Sigmoid colon (tissue), 7 donors: ENCODE measurements around the gene PROM2. TPM values are rescaled to one million over a fixed set of nuclear protein-coding genes. Genes with fewer than 3 reads are reported as not detected.

Source experiments
- DNase-seq: peaks from one replicate; pipeline ENCODE4 v3.0.0-alpha.2; 2019
- H3K27ac ChIP-seq, 4 donors: fragments of 200-600 bp; sonication (generic); one replicate each; pipeline ENCODE4 v1.5.1; 2016 to 2019; ENCODE audit warnings: mild to moderate bottlenecking in 1 of 4
- H3K27me3 ChIP-seq, 3 donors: fragments of 200-600 bp; sonication (generic); one replicate each; pipeline ENCODE4 v1.5.1; 2019; ENCODE audit warnings: mild to moderate bottlenecking in 1 of 3
- H3K36me3 ChIP-seq, 4 donors: fragments of 200-600 bp; sonication (generic); one replicate each; pipeline ENCODE4 v1.5.1; 2016 to 2019
- H3K4me1 ChIP-seq, 4 donors: fragments of 200-600 bp; sonication (generic); one replicate each; pipeline ENCODE4 v1.5.1; 2017 to 2019
- H3K4me3 ChIP-seq, 4 donors: fragments of 200-600 bp; sonication (generic); one replicate each; pipeline ENCODE4 v1.5.1; 2017 to 2019; ENCODE audit warnings: mild to moderate bottlenecking in 2 of 4, moderate library complexity in 1 of 4
- H3K9me3 ChIP-seq, 4 donors: fragments of 200-600 bp in 3 of 4; sonication (generic) in 3 of 4; one replicate each; pipeline versions ENCODE4 v1.5.1 to v1.6.1; 2013 to 2019
- CTCF ChIP-seq, 4 experiments: fragments of 450-650 bp in 3 of 4; fragments of 200-600 bp in 1 of 4; IDR thresholded peaks; one replicate each; pipeline ENCODE4 v1.5.1; 2016 to 2019; ENCODE audit warnings: antibody characterized with exemption in 4 of 4, mild to moderate bottlenecking in 3 of 4, moderate library complexity in 2 of 4
- EP300 ChIP-seq, 4 donors: sonication (generic); formaldehyde crosslinking; IDR thresholded peaks; one replicate each; pipeline ENCODE4 v1.6.1; 2017; ENCODE audit warnings: antibody characterized with exemption in 4 of 4
- POLR2A ChIP-seq, 2 donors: fragments of 450-650 bp; IDR thresholded peaks; one replicate each; pipeline ENCODE4 v1.6.1; 2016; ENCODE audit warnings: antibody characterized with exemption in 2 of 2, mild to moderate bottlenecking in 2 of 2, moderate library complexity in 2 of 2
- POLR2AphosphoS5 ChIP-seq, 4 donors: sonication (generic); formaldehyde crosslinking; IDR thresholded peaks; one replicate each; pipeline ENCODE4 v1.6.1; 2017; ENCODE audit warnings: antibody characterized with exemption in 4 of 4
- WGBS, 2 donors: extraction: QIAGEN DNeasy Blood & Tissue Kit; methylation state at CpG; one replicate each; pipeline ENCODE4 v1.1.7; 2013; 5-methylcytosine and 5-hydroxymethylcytosine counted together
- intact Hi-C: fragments of 100-400 bp; cut with DNase I; formaldehyde crosslinking; loops from one replicate; pipeline ENCODE4 v1.15.1; 2023
- polyA plus RNA-seq, 3 donors: library from polyadenylated mRNA; stranded (reverse); fragments of 200-250 nt; gene quantifications; one replicate each; pipeline ENCODE4 v1.2.3, GENCODE V29; 2013
- total RNA-seq, 4 donors: library from RNA; depleted of rRNA; stranded (reverse); fragments of >200 nt; gene quantifications; one replicate each; pipeline ENCODE4 v1.1.0, GENCODE V29; 2016
- donor health status: healthy with polysubstance abuse.
- donor health status: Bipolar disorder and iron deficiency.
- donor health status: healthy.

PROM2 gene
- total and polyA plus RNA-seq, 7 donors = 1.1 to 24.9 (median 2.4) TPM

DNA sequence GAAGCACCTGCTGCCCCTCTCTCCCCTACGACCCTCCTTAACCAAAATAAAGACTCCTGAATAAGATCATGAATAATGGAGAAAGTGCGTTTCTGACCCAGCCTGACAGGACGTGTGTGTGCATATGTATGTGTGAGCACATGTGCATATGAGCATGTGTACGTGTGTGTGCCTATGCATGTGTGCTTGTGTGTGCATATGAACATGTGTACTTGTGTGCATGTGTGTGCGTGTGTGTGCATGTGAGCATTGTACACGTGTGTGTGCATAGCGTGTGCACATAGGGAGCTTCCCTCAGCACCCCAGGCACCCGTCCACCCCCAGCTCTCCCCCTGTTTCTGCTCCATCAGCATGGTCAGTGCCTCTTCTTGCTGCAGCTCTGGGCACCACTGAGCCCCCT, 33.6 kb downstream of the PROM2 start:
- TF ChIP-seq EP300 (IDR thresholded peaks at IDR 0.05) (no peak), POLR2A (IDR thresholded peaks at IDR 0.05) (no peak), POLR2AphosphoS5 (IDR thresholded peaks at IDR 0.05) (no peak), CTCF (IDR thresholded peaks at IDR 0.05) (no peak)
- H3K9me3 ChIP-seq = no peaks in the 10 kb centered on the region
- H3K27ac ChIP-seq = no peak overlapping the region
- 81 to 82% methylated on average over 8 of the region's 8 CpGs for WGBS, 2 donors
- DNase-seq = no peak
- no peaks in the 10 kb centered on the region for H3K4me1 ChIP-seq
- H3K36me3 ChIP-seq = no peaks in the 10 kb centered on the region
- H3K27me3 ChIP-seq = peaks cover 0 to 8% (median 6%) of the 10 kb centered on the region in 3 donors
- H3K4me3 ChIP-seq = no peak overlapping the region
- intact Hi-C loops = no loop called here

DNA sequence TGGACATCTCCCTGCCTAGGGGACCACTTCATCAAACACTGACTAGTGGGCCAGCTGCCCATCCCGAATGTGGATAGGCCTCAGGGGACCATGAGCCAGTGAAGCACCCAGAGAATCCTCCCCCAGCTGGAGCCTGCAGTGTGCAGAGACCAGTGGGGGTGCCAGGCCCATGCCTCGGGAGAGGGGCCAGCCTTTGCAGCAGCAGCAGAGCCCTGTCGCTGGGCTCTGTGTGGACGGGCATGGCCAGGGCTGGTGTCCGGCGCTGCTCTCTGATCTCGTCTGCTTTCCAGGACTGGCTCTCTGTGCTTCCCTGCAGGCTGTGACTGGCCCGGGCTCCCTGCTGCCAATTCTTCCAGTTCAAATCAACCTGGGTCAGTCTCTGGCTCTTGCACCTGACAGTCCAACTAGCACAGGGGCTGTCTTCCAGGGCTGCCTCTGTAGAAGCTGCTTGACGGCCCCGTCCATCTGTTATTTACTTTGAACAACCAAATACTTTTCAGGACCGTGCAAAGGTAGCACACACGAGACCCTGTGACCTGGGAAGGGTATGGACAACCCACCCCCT, 34.3 kb downstream of the PROM2 start:
- Histone ChIP-seq H3K4me1 (no peaks in the 10 kb centered on the region), H3K4me3 (no peak overlapping the region), H3K27ac (no peak overlapping the region), H3K36me3 (no peaks in the 10 kb centered on the region), H3K9me3 (no peaks in the 10 kb centered on the region), H3K27me3 (peaks cover 0 to 2% (median 0%) of the 10 kb centered on the region in 3 donors)
- intact Hi-C loops = no loop called here
- DNase-seq = no peak
- 60 to 83% methylated on average over 12 of the region's 12 CpGs for WGBS, 2 donors
- TF ChIP-seq EP300 (IDR thresholded peaks at IDR 0.05) = no peak
- no peak for TF ChIP-seq CTCF (IDR thresholded peaks at IDR 0.05)
- no peak for TF ChIP-seq POLR2AphosphoS5 (IDR thresholded peaks at IDR 0.05)
- TF ChIP-seq POLR2A (IDR thresholded peaks at IDR 0.05) = no peak

- no peak overlapping the region for H3K27ac ChIP-seq
- H3K9me3 ChIP-seq = no peaks in the 10 kb centered on the region
- no peaks in the 10 kb centered on the region for H3K27me3 ChIP-seq
- intact Hi-C loops = no loop called here
- H3K4me1 ChIP-seq = no peaks in the 10 kb centered on the region
- no peak for DNase-seq
- WGBS, 2 donors = 42 to 75% methylated on average over 8 of the region's 8 CpGs
- H3K4me3 ChIP-seq = no peak overlapping the region
- H3K36me3 ChIP-seq = no peaks in the 10 kb centered on the region
- no peak for TF ChIP-seq POLR2AphosphoS5 (IDR thresholded peaks at IDR 0.05)
- no peak for TF ChIP-seq CTCF (IDR thresholded peaks at IDR 0.05)
- TF ChIP-seq EP300 (IDR thresholded peaks at IDR 0.05) = no peak
- no peak for TF ChIP-seq POLR2A (IDR thresholded peaks at IDR 0.05)
Observed at GRCh38 chr2:95309599-95309998, 35.4 kb downstream of the PROM2 start.

DNA sequence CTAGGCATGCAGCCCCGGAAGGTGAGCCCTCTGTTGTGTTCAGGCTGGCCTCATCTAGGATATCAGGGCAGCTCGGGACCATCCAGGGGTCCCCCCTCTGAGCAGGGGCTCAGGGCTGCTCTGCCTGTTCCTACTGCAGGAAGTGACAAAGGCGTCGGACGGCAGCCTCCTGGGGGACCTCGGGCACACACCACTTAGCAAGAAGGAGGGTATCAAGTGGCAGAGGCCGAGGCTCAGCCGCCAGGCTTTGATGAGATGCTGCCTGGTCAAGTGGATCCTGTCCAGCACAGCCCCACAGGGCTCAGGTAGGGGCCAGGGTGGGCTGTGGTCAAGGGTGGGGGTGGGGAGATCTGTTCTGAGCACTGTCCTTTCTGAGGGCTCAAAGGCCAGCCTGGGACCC, 36.0 kb downstream of the PROM2 start:
- TF ChIP-seq CTCF (IDR thresholded peaks at IDR 0.05) (no peak), POLR2AphosphoS5 (IDR thresholded peaks at IDR 0.05) (no peak), POLR2A (IDR thresholded peaks at IDR 0.05) (no peak), EP300 (IDR thresholded peaks at IDR 0.05) (no peak)
- Histone ChIP-seq H3K36me3 (no peaks in the 10 kb centered on the region), H3K27ac (no peak overlapping the region), H3K4me3 (no peak overlapping the region), H3K4me1 (no peaks in the 10 kb centered on the region), H3K9me3 (no peaks in the 10 kb centered on the region), H3K27me3 (no peaks in the 10 kb centered on the region)
- intact Hi-C loops = loop anchor here (10.0 kb wide), 1 partner anchor 95 kb away; no protein-coding TSS in a partner anchor
- DNase-seq = no peak
- 59 to 78% methylated on average over 8 of the region's 8 CpGs for WGBS, 2 donors

DNA sequence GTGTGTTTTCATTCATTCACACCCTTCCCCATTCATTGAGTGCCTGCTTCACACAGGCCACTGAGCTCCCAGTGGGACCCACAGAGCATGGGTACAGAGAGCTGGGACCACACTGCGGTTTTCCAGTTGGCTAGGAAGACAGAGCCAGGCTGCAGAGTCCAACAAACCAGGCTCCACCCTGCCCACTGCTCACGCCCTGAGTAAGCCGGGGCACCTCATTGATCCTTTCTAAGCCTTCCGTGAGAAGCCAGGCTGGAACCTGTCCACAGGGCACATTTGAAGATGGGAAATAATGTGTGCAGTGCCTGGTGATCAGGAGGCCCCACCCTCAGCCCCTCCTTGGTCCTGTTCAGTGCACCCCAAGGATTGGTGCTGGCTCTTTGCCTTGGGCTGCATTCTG, 36.4 kb downstream of the PROM2 start:
- Histone ChIP-seq H3K27me3 (no peaks in the 10 kb centered on the region), H3K9me3 (no peaks in the 10 kb centered on the region), H3K4me3 (no peak overlapping the region), H3K27ac (no peak overlapping the region), H3K4me1 (no peaks in the 10 kb centered on the region), H3K36me3 (no peaks in the 10 kb centered on the region)
- TF ChIP-seq EP300 (IDR thresholded peaks at IDR 0.05) = no peak
- TF ChIP-seq POLR2AphosphoS5 (IDR thresholded peaks at IDR 0.05) = no peak
- no peak for TF ChIP-seq CTCF (IDR thresholded peaks at IDR 0.05)
- no peak for TF ChIP-seq POLR2A (IDR thresholded peaks at IDR 0.05)
- intact Hi-C loops = loop anchor here (10.0 kb wide), 1 partner anchor 96 kb away; no protein-coding TSS in a partner anchor
- WGBS, 2 donors = 19 to 78% methylated on average over 4 of the region's 4 CpGs
- no peak for DNase-seq
